ACC112 (cell line): Measurements from ENCODE around the gene RILP.

ENCODE experiments used
- H2AFZ ChIP-seq: fragments of 200-600 bp; sonication (generic); one replicate; pipeline ENCODE4 v1.6.0; 2017; ENCODE audit warnings: antibody characterized with exemption, low read length; ENCODE audit not compliant: unreplicated experiment
- H3K27ac ChIP-seq: fragments of 200-600 bp; sonication (generic); 2 replicates; pipeline ENCODE4 v1.5.1; 2014; ENCODE audit warnings: low read depth, mild to moderate bottlenecking, antibody characterized with exemption, low read length, moderate library complexity
- H3K27me3 ChIP-seq: fragments of 200-600 bp; sonication (generic); 2 replicates; pipeline ENCODE4 v1.6.1; 2014; ENCODE audit warnings: mild to moderate bottlenecking, antibody characterized with exemption, low read length, moderate library complexity, mixed read lengths; ENCODE audit not compliant: insufficient read depth
- H3K36me3 ChIP-seq: fragments of 200-600 bp; sonication (generic); 2 replicates; pipeline ENCODE4 v1.6.1; 2016; ENCODE audit warnings: mild to moderate bottlenecking, antibody characterized with exemption, low read length, moderate library complexity, mixed read lengths; ENCODE audit not compliant: insufficient read depth
- H3K4me1 ChIP-seq: fragments of 200-600 bp; sonication (generic); one replicate; pipeline ENCODE4 v1.6.1; 2016; ENCODE audit warnings: low read length, mixed read lengths; ENCODE audit not compliant: insufficient read depth, unreplicated experiment, control insufficient read depth
- H3K4me3 ChIP-seq: fragments of 200-600 bp; sonication (generic); 2 replicates; pipeline ENCODE4 v1.5.1; 2014; ENCODE audit warnings: mild to moderate bottlenecking, low read depth, low read length
- H3K79me2 ChIP-seq: fragments of 200-600 bp; sonication (generic); one replicate; pipeline ENCODE4 v1.6.0; 2016; ENCODE audit warnings: low read length; ENCODE audit not compliant: control insufficient read depth, unreplicated experiment, insufficient read depth

The RILP gene

DNA sequence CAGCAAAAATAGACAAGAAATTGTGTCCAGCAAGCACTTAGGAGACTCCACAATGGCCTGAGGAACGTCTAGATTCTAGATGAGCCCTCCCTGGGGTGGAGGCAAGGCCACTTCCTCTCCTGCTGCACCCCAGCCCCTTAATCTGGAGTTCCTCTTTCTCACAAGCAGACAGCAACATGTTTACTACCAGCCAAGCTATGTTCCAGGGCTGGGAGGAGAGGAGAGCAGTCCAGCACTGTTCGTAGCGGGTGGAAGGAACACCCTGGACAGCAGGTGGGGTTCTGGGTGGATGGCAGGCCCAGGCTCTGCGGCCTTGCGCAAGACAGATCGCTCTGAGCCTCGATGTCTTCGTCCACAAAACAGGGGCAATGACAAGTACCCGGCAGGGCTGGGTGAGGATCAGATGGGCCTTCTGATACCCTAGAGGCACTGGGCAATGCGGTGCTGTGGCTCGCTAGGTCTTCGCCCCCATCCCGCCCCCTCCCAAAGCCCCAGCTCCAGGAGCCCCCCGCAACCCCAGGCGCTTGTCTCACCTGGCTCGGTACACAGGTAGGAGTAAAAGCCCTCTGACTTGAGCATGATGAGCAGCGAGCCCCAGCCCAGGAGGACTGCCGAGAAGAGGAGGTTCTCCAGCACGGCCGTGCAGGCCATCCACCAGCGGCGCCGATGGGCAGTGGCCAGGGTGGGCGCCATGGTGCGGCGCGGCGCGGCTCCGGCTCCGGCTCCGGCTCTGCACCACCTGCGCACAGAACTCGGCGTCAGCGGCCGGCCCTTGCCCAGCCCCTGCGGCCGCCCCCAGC is 22.3 kb downstream of the RILP start:
- peak overlapping the region; percentile 92 for H3K4me3 ChIP-seq
- H3K79me2 ChIP-seq: no peaks in the 10 kb centered on the region
- H2AFZ ChIP-seq: peak overlapping the region; percentile 99
- no peaks in the 10 kb centered on the region for H3K27me3 ChIP-seq
- H3K4me1 ChIP-seq: peaks cover 8% of the 10 kb centered on the region
- no peak overlapping the region for H3K27ac ChIP-seq
- no peaks in the 10 kb centered on the region for H3K36me3 ChIP-seq

DNA sequence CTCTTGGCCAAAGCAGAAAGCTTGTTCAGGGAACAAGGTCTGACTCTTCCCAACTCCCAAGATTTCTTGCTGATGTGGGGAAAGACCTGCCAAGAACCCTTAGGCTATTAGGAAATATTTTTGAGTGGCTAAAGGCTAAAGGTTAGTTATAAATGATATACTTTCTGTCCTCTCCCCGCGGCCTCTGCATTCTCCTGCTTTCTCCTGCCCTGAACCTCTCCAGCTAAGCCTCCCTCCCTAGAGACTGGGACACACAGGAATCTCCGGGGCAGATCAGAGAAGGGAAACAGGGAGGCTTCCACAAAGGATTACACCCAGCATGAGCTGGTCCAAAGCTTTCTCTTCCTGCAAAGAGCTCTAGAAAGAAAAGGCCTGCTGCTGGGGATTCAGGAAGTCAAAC is 23.3 kb downstream of the RILP start:
- Histone ChIP-seq H3K36me3 (no peaks in the 10 kb centered on the region), H2AFZ (no peak overlapping the region)

GRCh38 chr17:1625581-1625980 is 24.1 kb downstream of the RILP start:
- Histone ChIP-seq H3K27me3 (no peaks in the 10 kb centered on the region), H2AFZ (no peak overlapping the region), H3K36me3 (no peaks in the 10 kb centered on the region), H3K27ac (no peak overlapping the region), H3K4me1 (peaks cover 8% of the 10 kb centered on the region), H3K4me3 (no peak overlapping the region), H3K79me2 (no peaks in the 10 kb centered on the region)

More for the DNA sequence above, 23.3 kb downstream of the RILP start:
- Histone ChIP-seq H3K27ac (no peak overlapping the region), H3K27me3 (no peaks in the 10 kb centered on the region), H3K4me1 (peaks cover 8% of the 10 kb centered on the region), H3K79me2 (no peaks in the 10 kb centered on the region), H3K4me3 (no peak overlapping the region)

DNA sequence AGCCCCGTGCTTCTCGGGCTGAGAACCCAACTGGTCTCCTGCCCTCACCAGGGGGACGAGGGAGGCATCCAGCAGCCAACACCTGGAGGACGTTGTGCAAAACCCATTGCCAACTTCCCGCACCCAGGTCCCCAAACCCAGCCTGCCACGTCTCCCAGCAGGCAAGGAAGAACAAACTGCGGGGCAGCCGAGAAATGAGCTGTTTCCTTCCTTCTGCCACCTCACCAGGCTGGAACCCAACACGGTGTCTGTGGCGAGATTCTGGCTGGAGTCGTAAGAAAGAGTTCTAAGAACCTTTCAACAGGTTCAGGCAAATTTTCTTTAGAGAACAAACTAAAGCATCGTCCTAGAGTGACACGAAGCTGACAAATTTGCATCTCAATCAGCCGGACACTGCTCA is 24.6 kb downstream of the RILP start:
- Histone ChIP-seq H3K27ac (no peak overlapping the region), H3K4me1 (peaks cover 8% of the 10 kb centered on the region), H3K79me2 (no peaks in the 10 kb centered on the region), H3K27me3 (no peaks in the 10 kb centered on the region), H3K4me3 (no peak overlapping the region), H3K36me3 (no peaks in the 10 kb centered on the region), H2AFZ (no peak overlapping the region)

DNA sequence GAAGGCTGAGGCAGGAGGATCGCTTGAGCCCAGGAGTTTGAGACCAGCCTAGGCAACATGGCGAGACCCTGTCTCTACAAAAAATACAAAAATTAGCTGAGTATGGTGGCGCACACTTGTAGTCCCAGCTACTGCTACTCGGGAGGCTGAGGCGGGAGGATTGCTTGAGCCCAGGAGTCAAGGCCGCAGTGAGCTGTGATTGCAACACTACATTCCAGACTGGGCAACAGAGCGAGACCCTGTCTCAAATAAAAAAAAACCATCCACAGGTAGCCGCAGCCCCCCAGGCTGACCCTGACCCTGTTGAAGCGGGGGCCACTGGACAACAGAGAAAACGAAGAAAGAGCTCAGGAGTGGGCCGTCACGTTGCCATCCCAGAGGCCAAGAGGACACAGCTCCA is 25.0 kb downstream of the RILP start:
- H3K27me3 ChIP-seq: no peaks in the 10 kb centered on the region
- no peak overlapping the region for H3K4me3 ChIP-seq
- H3K36me3 ChIP-seq: no peaks in the 10 kb centered on the region
- H2AFZ ChIP-seq: no peak overlapping the region
- no peaks in the 10 kb centered on the region for H3K79me2 ChIP-seq
- peaks cover 8% of the 10 kb centered on the region for H3K4me1 ChIP-seq
- H3K27ac ChIP-seq: no peak overlapping the region

DNA sequence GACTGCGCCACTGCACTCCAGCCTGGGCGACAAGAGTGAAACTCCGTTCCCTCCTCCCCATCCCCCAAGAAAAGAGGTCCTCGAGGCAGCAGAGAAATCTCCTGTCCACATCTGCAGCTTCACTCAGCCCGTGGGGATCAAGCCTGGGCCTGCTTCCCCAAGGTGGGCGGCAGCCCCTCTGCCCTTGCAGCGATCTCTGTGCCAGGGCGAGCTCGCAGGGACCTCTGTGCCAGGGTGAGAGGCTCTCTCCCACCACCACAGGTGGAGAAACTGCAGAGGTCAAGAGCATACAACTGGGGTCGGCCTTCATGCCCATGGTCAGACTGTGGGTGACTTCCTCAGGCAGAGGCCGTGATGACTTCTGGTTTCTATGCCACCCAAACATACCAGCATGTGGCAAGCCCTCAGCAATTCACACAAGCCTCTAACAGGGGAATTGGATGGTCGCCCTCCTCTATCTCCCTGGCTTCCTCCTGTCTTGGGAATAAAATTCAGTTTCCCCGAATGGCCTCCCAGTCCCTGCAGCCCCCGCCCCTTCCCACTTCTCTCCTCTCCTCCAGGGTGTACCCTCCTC is 26.5 kb downstream of the RILP start:
- H3K79me2 ChIP-seq: no peaks in the 10 kb centered on the region
- H3K27me3 ChIP-seq: no peaks in the 10 kb centered on the region
- no peak overlapping the region for H3K27ac ChIP-seq
- H2AFZ ChIP-seq: no peak overlapping the region
- H3K4me3 ChIP-seq: no peak overlapping the region
- H3K36me3 ChIP-seq: no peaks in the 10 kb centered on the region
- peaks cover 8% of the 10 kb centered on the region for H3K4me1 ChIP-seq

- Histone ChIP-seq H3K4me1 (peaks cover under 1% of the 10 kb centered on the region), H3K36me3 (no peaks in the 10 kb centered on the region), H3K4me3 (no peak overlapping the region), H3K27me3 (no peaks in the 10 kb centered on the region), H2AFZ (no peak overlapping the region), H3K27ac (no peak overlapping the region), H3K79me2 (no peaks in the 10 kb centered on the region)
These were observed 28.3 kb downstream of the RILP start for GRCh38 chr17:1621273-1621954.

DNA sequence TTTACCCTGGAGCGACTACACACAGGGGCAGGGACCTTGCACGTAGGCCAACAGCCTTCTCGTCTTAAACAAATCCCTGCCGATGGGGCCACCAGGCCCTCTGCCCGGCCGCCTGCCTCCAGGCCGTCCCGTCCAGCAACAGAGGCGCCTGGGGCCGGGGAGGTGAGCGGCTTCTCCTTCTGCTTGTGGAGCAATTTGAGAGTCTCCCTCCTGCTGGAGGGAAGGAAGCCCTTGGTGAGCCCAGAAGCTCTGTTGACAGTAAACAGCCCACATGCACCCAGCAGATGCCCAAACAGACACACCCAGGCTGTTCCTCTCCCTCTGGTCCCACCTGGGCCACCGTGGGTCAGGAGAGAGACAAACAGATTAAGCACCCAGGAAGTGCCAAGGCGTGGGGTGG is 29.2 kb downstream of the RILP start:
- Histone ChIP-seq H3K27me3 (no peaks in the 10 kb centered on the region), H3K27ac (no peak overlapping the region), H3K36me3 (no peaks in the 10 kb centered on the region), H2AFZ (no peak overlapping the region), H3K79me2 (no peaks in the 10 kb centered on the region), H3K4me1 (no peaks in the 10 kb centered on the region), H3K4me3 (no peak overlapping the region)

GRCh38 chr17:1617620-1618174 is 32.0 kb downstream of the RILP start:
- H3K27me3 ChIP-seq: no peaks in the 10 kb centered on the region
- no peaks in the 10 kb centered on the region for H3K79me2 ChIP-seq
- no peaks in the 10 kb centered on the region for H3K36me3 ChIP-seq
- H3K27ac ChIP-seq: no peak overlapping the region
- no peak overlapping the region for H3K4me3 ChIP-seq
- H2AFZ ChIP-seq: no peak overlapping the region
- no peaks in the 10 kb centered on the region for H3K4me1 ChIP-seq

DNA sequence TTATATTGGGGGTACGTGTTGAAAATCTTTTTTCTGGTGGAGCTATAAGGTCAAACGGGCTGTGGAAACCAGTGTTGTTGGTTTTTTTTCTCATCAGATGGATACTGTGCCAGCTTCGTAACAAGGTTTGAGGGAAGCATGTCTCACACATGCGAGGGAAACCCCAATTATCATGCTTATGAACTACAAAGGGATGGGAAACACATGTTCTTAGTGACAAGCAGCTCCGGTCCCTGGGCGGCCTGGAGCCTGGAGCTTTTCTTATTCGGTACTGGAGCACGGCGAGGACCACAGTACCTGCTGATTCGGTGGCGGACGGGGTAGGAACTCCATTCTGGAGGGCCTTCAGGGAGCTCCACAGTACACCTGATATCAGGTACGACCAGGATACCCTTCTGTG is 33.6 kb downstream of the RILP start:
- Histone ChIP-seq H3K4me1 (no peaks in the 10 kb centered on the region), H3K27me3 (no peaks in the 10 kb centered on the region), H3K27ac (no peak overlapping the region), H3K4me3 (no peak overlapping the region), H2AFZ (no peak overlapping the region), H3K36me3 (no peaks in the 10 kb centered on the region), H3K79me2 (no peaks in the 10 kb centered on the region)
